Nephron (organoid): ENCODE results near the gene WDSUB1.

Source experiments
- H3K27ac Mint-ChIP-seq, 3 experiments: 2 replicates each; pipeline ENCODE4 v1.8.0; 2020; ENCODE audit warnings: mixed read lengths in 3 of 3, mild to moderate bottlenecking in 2 of 3, moderate library complexity in 1 of 3
- H3K27me3 Mint-ChIP-seq: 2 replicates; pipeline ENCODE4 v1.8.0; 2021; ENCODE audit warnings: low read depth, mild to moderate bottlenecking, moderate library complexity, mixed read lengths
- H3K36me3 Mint-ChIP-seq: 2 replicates; pipeline ENCODE4 v1.8.0; 2020; ENCODE audit warnings: low read depth, mixed read lengths
- H3K4me1 Mint-ChIP-seq: 2 replicates; pipeline ENCODE4 v1.8.0; 2020; ENCODE audit warnings: mixed read lengths
- H3K4me3 Mint-ChIP-seq, 3 experiments: 2 replicates each; pipeline ENCODE4 v1.8.0; 2020; ENCODE audit warnings: mild to moderate bottlenecking in 3 of 3, mixed read lengths in 3 of 3, moderate library complexity in 2 of 3
- H3K9me3 Mint-ChIP-seq: 2 replicates; pipeline ENCODE4 v1.8.0; 2020; ENCODE audit warnings: mixed read lengths
- CTCF ChIP-seq, 3 experiments: fragments of 200-600 bp; sonication (generic); IDR thresholded peaks; one replicate each; pipeline ENCODE4 v1.5.0; 2021; ENCODE audit warnings: antibody characterized with exemption in 3 of 3; ENCODE audit not compliant: unreplicated experiment in 3 of 3

The WDSUB1 gene

GRCh38 chr2:159225025-159226016 is 61.2 kb downstream of the WDSUB1 start:
- no peak for TF ChIP-seq CTCF (IDR thresholded peaks at IDR 0.05; ENCODE audit: unreplicated experiment in 3 of 3)
- H3K27me3 Mint-ChIP-seq, result no peaks in the 10 kb centered on the region
- peak overlapping the region in 1 of 3 experiments; percentile 23 for H3K4me3 Mint-ChIP-seq
- H3K4me1 Mint-ChIP-seq, result peaks cover 22% of the 10 kb centered on the region
- peak overlapping the region; percentile 80 to 96 (median 88) for H3K27ac Mint-ChIP-seq
- no peaks in the 10 kb centered on the region for H3K9me3 Mint-ChIP-seq
- H3K36me3 Mint-ChIP-seq, result peaks cover 73% of the 10 kb centered on the region

GRCh38 chr2:159224061-159224813 is 62.3 kb downstream of the WDSUB1 start:
- H3K4me3 Mint-ChIP-seq, result no peak overlapping the region
- peaks cover 70% of the 10 kb centered on the region for H3K36me3 Mint-ChIP-seq
- peak overlapping the region; percentile 80 to 96 (median 88) for H3K27ac Mint-ChIP-seq
- H3K4me1 Mint-ChIP-seq, result peaks cover 22% of the 10 kb centered on the region
- H3K9me3 Mint-ChIP-seq, result no peaks in the 10 kb centered on the region
- no peak for TF ChIP-seq CTCF (IDR thresholded peaks at IDR 0.05; ENCODE audit: unreplicated experiment in 3 of 3)
- no peaks in the 10 kb centered on the region for H3K27me3 Mint-ChIP-seq

- Mint-ChIP-seq H3K4me3 (no peak overlapping the region), H3K36me3 (peaks cover 88% of the 10 kb centered on the region), H3K9me3 (no peaks in the 10 kb centered on the region), H3K27ac (peak overlapping the region in 1 of 3 experiments; percentile 38), H3K27me3 (no peaks in the 10 kb centered on the region), H3K4me1 (no peaks in the 10 kb centered on the region)
- no peak for TF ChIP-seq CTCF (IDR thresholded peaks at IDR 0.05; ENCODE audit: unreplicated experiment in 3 of 3)
These were observed 67.0 kb downstream of the WDSUB1 start for GRCh38 chr2:159219394-159219998.

- no peak overlapping the region for H3K4me3 Mint-ChIP-seq
- no peaks in the 10 kb centered on the region for H3K4me1 Mint-ChIP-seq
- no peak for TF ChIP-seq CTCF (IDR thresholded peaks at IDR 0.05; ENCODE audit: unreplicated experiment in 3 of 3)
- H3K27me3 Mint-ChIP-seq, result no peaks in the 10 kb centered on the region
- peaks cover 82% of the 10 kb centered on the region for H3K36me3 Mint-ChIP-seq
- peak overlapping the region in 1 of 3 experiments; percentile 45 for H3K27ac Mint-ChIP-seq
- H3K9me3 Mint-ChIP-seq, result no peaks in the 10 kb centered on the region
These were observed 68.1 kb downstream of the WDSUB1 start for GRCh38 chr2:159218389-159218788.

- H3K27me3 Mint-ChIP-seq, result no peaks in the 10 kb centered on the region
- no peaks in the 10 kb centered on the region for H3K4me1 Mint-ChIP-seq
- H3K4me3 Mint-ChIP-seq, result no peak overlapping the region
- H3K36me3 Mint-ChIP-seq, result peaks cover 83% of the 10 kb centered on the region
- H3K27ac Mint-ChIP-seq, result no peak overlapping the region
- TF ChIP-seq CTCF (IDR thresholded peaks at IDR 0.05; ENCODE audit: unreplicated experiment in 3 of 3), result no peak
- H3K9me3 Mint-ChIP-seq, result no peaks in the 10 kb centered on the region
These were observed 68.8 kb downstream of the WDSUB1 start for GRCh38 chr2:159217676-159218075.
